ENCODE measurements around the gene WWC2.

WWC2 gene

DNA sequence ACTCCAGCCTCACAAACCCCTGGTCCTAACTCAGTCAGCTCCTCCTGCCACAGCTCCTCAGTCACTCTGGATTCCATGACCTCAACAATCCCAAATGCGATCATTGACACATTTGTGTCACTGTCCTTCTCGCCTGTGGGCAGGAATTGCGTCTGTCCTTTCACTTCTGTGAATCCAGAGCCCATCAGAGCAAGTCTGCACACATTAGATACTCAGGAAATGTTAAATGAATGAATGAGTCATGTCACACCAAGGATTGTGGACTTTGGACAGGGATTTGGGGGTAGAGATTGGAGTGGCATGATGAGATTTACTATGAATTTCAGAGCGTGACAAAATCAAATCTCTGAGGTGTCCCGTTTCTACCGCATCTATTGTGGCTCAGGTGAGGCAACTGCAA, 234.9 kb downstream of the WWC2 start:
- no peak overlapping the region for H3K27ac ChIP-seq
- no peaks in the 10 kb centered on the region for H3K36me3 ChIP-seq (ENCODE audit: insufficient read depth)
- no peaks in the 10 kb centered on the region for H3K79me2 ChIP-seq (ENCODE audit: insufficient read depth, low read depth)
- no peaks in the 10 kb centered on the region for H3K4me1 ChIP-seq (ENCODE audit: low read depth, poor library complexity, severe bottlenecking)
- no peak overlapping the region for H2AFZ ChIP-seq (ENCODE audit: low read depth)
- TF ChIP-seq, protein P1, sequence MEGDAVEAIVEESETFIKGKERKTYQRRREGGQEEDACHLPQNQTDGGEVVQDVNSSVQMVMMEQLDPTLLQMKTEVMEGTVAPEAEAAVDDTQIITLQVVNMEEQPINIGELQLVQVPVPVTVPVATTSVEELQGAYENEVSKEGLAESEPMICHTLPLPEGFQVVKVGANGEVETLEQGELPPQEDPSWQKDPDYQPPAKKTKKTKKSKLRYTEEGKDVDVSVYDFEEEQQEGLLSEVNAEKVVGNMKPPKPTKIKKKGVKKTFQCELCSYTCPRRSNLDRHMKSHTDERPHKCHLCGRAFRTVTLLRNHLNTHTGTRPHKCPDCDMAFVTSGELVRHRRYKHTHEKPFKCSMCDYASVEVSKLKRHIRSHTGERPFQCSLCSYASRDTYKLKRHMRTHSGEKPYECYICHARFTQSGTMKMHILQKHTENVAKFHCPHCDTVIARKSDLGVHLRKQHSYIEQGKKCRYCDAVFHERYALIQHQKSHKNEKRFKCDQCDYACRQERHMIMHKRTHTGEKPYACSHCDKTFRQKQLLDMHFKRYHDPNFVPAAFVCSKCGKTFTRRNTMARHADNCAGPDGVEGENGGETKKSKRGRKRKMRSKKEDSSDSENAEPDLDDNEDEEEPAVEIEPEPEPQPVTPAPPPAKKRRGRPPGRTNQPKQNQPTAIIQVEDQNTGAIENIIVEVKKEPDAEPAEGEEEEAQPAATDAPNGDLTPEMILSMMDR (conservative IDR thresholded peaks at IDR 0.05; ENCODE audit: low read depth, low read length) = no peak
- no peak overlapping the region for H3K4me3 ChIP-seq (IDR thresholded peaks at IDR 0.05; ENCODE audit: insufficient read depth, low read depth, low read length)
- no peaks in the 10 kb centered on the region for H4K20me1 ChIP-seq (ENCODE audit: insufficient read depth)
- H3K4me2 ChIP-seq = no peak overlapping the region
- no peaks in the 10 kb centered on the region for H3K27me3 ChIP-seq (ENCODE audit: insufficient read depth, low read depth)
- no peak overlapping the region for H3K9ac ChIP-seq

DNA sequence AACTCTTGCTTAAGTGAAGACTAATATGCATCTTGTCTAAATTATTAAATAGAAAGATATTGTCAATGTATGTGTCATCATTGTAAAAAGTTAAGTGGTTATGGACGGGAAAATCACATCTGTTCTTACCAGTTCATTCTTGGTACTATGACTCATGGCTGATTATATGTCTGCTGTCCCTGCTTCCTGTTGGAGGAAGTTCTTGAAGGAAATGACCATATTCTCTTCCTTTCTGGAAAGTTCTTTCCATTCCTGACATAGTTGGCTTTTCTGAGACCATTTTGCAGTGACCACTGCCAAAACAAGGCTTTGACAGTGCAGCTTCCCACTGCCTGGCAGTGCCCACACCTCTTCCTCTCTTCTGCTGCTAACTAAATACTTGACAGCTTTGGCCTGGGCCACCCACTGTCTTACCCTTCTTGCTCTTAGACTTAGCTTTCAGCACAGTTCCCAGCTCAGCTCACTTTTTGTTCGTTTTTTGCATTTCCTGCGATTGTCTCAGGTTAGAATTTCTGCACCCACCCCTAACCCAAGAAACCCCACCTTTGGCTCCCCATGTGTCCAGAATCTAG, 236.4 kb downstream of the WWC2 start:
- Histone ChIP-seq H3K79me2 (ENCODE audit: insufficient read depth, low read depth) (no peaks in the 10 kb centered on the region), H3K36me3 (ENCODE audit: insufficient read depth) (no peaks in the 10 kb centered on the region), H3K9ac (no peak overlapping the region), H3K27me3 (ENCODE audit: insufficient read depth, low read depth) (no peaks in the 10 kb centered on the region), H3K27ac (no peak overlapping the region), H3K4me3 (IDR thresholded peaks at IDR 0.05; ENCODE audit: insufficient read depth, low read depth, low read length) (no peak overlapping the region), H4K20me1 (ENCODE audit: insufficient read depth) (no peaks in the 10 kb centered on the region), H2AFZ (ENCODE audit: low read depth) (no peak overlapping the region), H3K4me1 (ENCODE audit: low read depth, poor library complexity, severe bottlenecking) (no peaks in the 10 kb centered on the region), H3K4me2 (no peak overlapping the region)
- TF ChIP-seq, protein P1 (conservative IDR thresholded peaks at IDR 0.05; ENCODE audit: low read depth, low read length) = no peak

DNA sequence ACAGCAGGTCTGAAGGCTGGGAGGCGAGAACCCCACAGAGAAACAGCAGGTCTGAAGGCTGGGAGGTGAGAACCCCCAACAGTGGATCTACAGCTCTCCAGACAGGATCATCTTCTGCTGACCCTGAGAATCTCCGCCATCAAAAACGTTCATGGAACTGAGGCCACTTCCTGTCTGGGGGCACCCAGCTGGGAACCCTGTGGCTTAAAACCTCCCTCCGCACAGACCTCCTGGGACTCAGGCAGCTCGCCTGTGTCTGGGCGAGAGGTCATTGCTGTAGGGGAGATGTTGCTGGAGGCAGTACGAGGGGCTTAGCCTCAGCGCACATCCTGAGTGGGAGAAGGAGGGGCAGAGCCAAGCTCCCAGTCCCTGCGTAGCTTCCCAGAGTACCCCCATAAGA, 238.3 kb downstream of the WWC2 start:
- Histone ChIP-seq H3K27me3 (ENCODE audit: insufficient read depth, low read depth) (no peaks in the 10 kb centered on the region), H3K4me2 (no peak overlapping the region), H4K20me1 (ENCODE audit: insufficient read depth) (no peaks in the 10 kb centered on the region), H3K27ac (no peak overlapping the region), H3K9ac (no peak overlapping the region), H3K4me1 (ENCODE audit: low read depth, poor library complexity, severe bottlenecking) (no peaks in the 10 kb centered on the region), H3K36me3 (ENCODE audit: insufficient read depth) (no peaks in the 10 kb centered on the region), H3K79me2 (ENCODE audit: insufficient read depth, low read depth) (no peaks in the 10 kb centered on the region), H2AFZ (ENCODE audit: low read depth) (no peak overlapping the region), H3K4me3 (IDR thresholded peaks at IDR 0.05; ENCODE audit: insufficient read depth, low read depth, low read length) (no peak overlapping the region)
- TF ChIP-seq, protein P1 (conservative IDR thresholded peaks at IDR 0.05; ENCODE audit: low read depth, low read length) = no peak

DNA sequence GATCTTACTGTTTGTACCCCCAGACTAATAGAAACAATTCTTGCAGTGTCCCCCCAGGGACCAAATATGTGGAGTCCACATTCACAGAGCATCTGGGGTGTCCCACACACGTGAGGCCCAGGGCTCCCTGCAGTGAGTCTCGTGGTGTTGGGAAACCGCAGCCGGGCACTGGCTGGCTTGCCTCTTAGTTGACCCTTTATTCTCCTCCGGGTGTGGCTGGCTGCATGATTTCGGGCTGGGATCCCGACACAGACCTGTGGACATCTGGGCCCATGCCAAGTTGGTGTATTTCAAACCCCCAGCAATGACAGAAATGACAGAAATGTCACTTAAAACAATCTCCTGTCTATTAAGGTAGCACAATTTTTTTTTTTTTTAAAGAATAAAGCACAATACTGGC, 238.8 kb downstream of the WWC2 start:
- Histone ChIP-seq H3K9ac (no peak overlapping the region), H3K4me2 (no peak overlapping the region), H3K4me3 (IDR thresholded peaks at IDR 0.05; ENCODE audit: insufficient read depth, low read depth, low read length) (no peak overlapping the region), H3K27me3 (ENCODE audit: insufficient read depth, low read depth) (no peaks in the 10 kb centered on the region), H4K20me1 (ENCODE audit: insufficient read depth) (no peaks in the 10 kb centered on the region), H3K36me3 (ENCODE audit: insufficient read depth) (no peaks in the 10 kb centered on the region), H3K4me1 (ENCODE audit: low read depth, poor library complexity, severe bottlenecking) (no peaks in the 10 kb centered on the region), H3K79me2 (ENCODE audit: insufficient read depth, low read depth) (no peaks in the 10 kb centered on the region), H2AFZ (ENCODE audit: low read depth) (no peak overlapping the region), H3K27ac (no peak overlapping the region)
- TF ChIP-seq, protein P1 (conservative IDR thresholded peaks at IDR 0.05; ENCODE audit: low read depth, low read length) = no peak
